Epithelial cell of proximal tubule (primary cell): ENCODE measurements around the gene ASB15. TPM values are rescaled to one million over a fixed set of nuclear protein-coding genes. Genes with fewer than 3 reads are reported as not detected.

Experiments used
- DNase-seq: peaks from one replicate; pipeline ENCODE4 v3.0.0-alpha.2; 2011; ENCODE audit warnings: low read depth
- H3K4me3 ChIP-seq: 2 replicates; pipeline ENCODE4 v1.5.1; 2011; ENCODE audit warnings: low read depth, mild to moderate bottlenecking, low read length
- CTCF ChIP-seq: conservative IDR thresholded peaks from 2 replicates; pipeline ENCODE4 v1.5.1; 2012; ENCODE audit warnings: low read depth, mild to moderate bottlenecking, low read length
- total RNA-seq: library from RNA; depleted of rRNA; stranded (reverse); fragments of >200 nt; gene quantifications from 2 replicates; pipeline ENCODE4 v1.2.3, GENCODE V29; 2015

ASB15 gene
- total RNA-seq, 1 donor from 2014 or later = not detected

- no peak for TF ChIP-seq CTCF
- no peak for DNase-seq
- H3K4me3 ChIP-seq = no peak overlapping the region
Measured at GRCh38 chr7:123669485-123669884, 67.9 kb downstream of the ASB15 start.

GRCh38 chr7:123673137-123673732, 71.6 kb downstream of the ASB15 start:
- H3K4me3 ChIP-seq = no peak overlapping the region
- no peak for DNase-seq
- TF ChIP-seq CTCF = no peak

- no peak for DNase-seq
- no peak for TF ChIP-seq CTCF
- no peak overlapping the region for H3K4me3 ChIP-seq
Measured at GRCh38 chr7:123673752-123674398, 72.3 kb downstream of the ASB15 start.

- TF ChIP-seq CTCF = no peak
- no peak for DNase-seq
- H3K4me3 ChIP-seq = no peak overlapping the region
Measured at GRCh38 chr7:123674399-123675180, 73.0 kb downstream of the ASB15 start.

GRCh38 chr7:123675181-123675473, 73.5 kb downstream of the ASB15 start:
- no peak for TF ChIP-seq CTCF
- DNase-seq = peak; percentile 10
- no peak overlapping the region for H3K4me3 ChIP-seq

GRCh38 chr7:123677061-123677715, 75.6 kb downstream of the ASB15 start:
- no peak for DNase-seq
- TF ChIP-seq CTCF = no peak
- H3K4me3 ChIP-seq = no peak overlapping the region
